Stimulated activated memory B cell treated with anti-CD40 and anti-IgM and Interleukin-4, amounts not matched to agents 10 μg/mL and 1 μg/mL and 100 μg/mL, for 72 hours (primary cell): ENCODE results near the gene CADM1.

Source experiments
- ATAC-seq: fragments of 150-1000 bp; cut with Tn5 transposase; 2 replicates; pipeline ENCODE4 v1.10.0; 2021
- H3K27ac Mint-ChIP-seq: one replicate; pipeline ENCODE4 v1.8.0; 2022; ENCODE audit warnings: mild to moderate bottlenecking, mixed read lengths
- H3K27me3 Mint-ChIP-seq: one replicate; pipeline ENCODE4 v1.8.0; 2022; ENCODE audit warnings: mixed read lengths
- H3K36me3 Mint-ChIP-seq: one replicate; pipeline ENCODE4 v1.8.0; 2022; ENCODE audit warnings: mixed read lengths
- H3K4me1 Mint-ChIP-seq: one replicate; pipeline ENCODE4 v1.8.0; 2022; ENCODE audit warnings: mixed read lengths
- H3K4me3 Mint-ChIP-seq: one replicate; pipeline ENCODE4 v1.8.0; 2022; ENCODE audit warnings: mild to moderate bottlenecking, moderate library complexity, mixed read lengths
- H3K9me3 Mint-ChIP-seq: one replicate; pipeline ENCODE4 v1.8.0; 2022; ENCODE audit warnings: mixed read lengths

Gene CADM1

DNA sequence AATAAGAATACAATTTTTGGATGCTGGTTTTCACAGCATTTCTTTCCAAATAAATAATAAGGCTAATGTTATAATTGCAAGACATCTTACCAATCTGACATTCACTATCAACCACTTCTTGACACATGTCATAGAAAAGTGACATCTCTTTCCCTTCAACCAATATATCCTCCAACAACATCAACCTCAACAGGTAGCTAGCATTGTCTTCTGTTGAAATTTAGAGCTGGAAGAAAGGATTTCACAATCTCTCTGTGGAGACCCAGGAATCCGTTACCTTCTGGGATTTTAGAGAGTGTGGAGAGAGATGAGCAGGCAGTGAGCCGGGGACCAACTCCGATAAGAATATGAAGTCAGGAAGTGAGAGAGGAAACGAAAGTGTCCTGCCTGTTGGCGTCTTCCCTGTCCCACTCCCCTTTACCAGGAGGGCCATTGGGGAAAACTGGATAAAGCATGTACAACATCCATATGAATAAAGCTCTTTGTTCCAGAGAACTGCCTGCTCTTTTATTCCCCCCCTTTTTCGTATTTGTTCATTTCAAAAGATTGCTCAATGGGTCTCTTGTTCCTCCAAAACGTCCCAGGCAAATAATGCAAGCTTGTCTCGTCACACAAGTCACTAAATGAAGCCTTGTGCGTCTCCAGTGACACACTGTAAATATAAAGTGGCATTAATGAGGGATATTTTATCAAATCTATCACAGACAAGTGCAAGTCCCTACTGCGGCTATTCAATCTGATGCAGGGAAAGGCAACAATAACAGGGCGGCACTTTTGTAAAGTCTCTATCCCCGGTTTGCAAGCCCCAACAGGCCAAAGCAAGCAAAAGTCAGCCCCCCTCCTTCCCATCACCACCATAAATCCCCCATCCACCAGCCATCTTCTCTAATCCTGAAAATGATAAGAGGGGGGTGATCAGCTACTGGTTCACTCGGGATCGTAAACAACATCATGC lies 3.4 kb downstream of the CADM1 start:
- no peaks in the 10 kb centered on the region for H3K36me3 Mint-ChIP-seq
- no peaks in the 10 kb centered on the region for H3K9me3 Mint-ChIP-seq
- no peak overlapping the region for H3K27ac Mint-ChIP-seq
- no peak overlapping the region for H3K4me3 Mint-ChIP-seq
- ATAC-seq: no peak
- H3K27me3 Mint-ChIP-seq: peaks cover 47% of the 10 kb centered on the region
- peaks cover 19% of the 10 kb centered on the region for H3K4me1 Mint-ChIP-seq

- Mint-ChIP-seq H3K4me3 (no peak overlapping the region), H3K27me3 (peaks cover 39% of the 10 kb centered on the region), H3K27ac (no peak overlapping the region), H3K4me1 (peaks cover 12% of the 10 kb centered on the region), H3K9me3 (no peaks in the 10 kb centered on the region), H3K36me3 (no peaks in the 10 kb centered on the region)
- no peak for ATAC-seq
These were observed 4.3 kb downstream of the CADM1 start for GRCh38 chr11:115499891-115500290.

GRCh38 chr11:115499241-115499799 lies 4.9 kb downstream of the CADM1 start:
- Mint-ChIP-seq H3K9me3 (no peaks in the 10 kb centered on the region), H3K4me3 (no peak overlapping the region), H3K36me3 (no peaks in the 10 kb centered on the region), H3K27me3 (peaks cover 33% of the 10 kb centered on the region), H3K27ac (no peak overlapping the region), H3K4me1 (peaks cover 8% of the 10 kb centered on the region)
- no peak for ATAC-seq

GRCh38 chr11:115498354-115498753 lies 5.9 kb downstream of the CADM1 start:
- H3K27ac Mint-ChIP-seq: no peak overlapping the region
- no peak for ATAC-seq
- H3K4me3 Mint-ChIP-seq: no peak overlapping the region
- H3K27me3 Mint-ChIP-seq: peaks cover 23% of the 10 kb centered on the region
- peaks cover 2% of the 10 kb centered on the region for H3K9me3 Mint-ChIP-seq
- no peaks in the 10 kb centered on the region for H3K36me3 Mint-ChIP-seq
- peaks cover under 1% of the 10 kb centered on the region for H3K4me1 Mint-ChIP-seq

DNA sequence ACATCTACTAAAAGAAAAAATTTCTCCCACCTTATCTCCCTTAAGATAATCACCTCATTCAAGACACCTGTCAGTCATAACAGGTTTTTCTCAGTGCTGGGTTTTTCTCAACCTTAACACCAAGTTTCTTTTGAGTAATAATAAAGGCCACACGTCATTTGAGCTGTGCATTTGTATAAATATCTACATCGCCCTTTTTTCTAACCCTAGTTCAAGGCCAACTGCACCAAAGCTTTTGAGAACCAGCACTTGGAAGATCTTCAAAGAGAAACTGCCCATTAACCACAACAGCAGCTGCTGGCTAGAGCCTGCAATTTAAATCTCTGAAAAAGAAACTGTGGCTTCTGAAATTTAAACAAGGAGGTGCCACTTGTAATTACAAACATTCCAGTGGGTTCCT lies 6.9 kb downstream of the CADM1 start:
- H3K27ac Mint-ChIP-seq: no peak overlapping the region
- H3K9me3 Mint-ChIP-seq: peaks cover 2% of the 10 kb centered on the region
- H3K4me3 Mint-ChIP-seq: no peak overlapping the region
- H3K4me1 Mint-ChIP-seq: no peaks in the 10 kb centered on the region
- H3K27me3 Mint-ChIP-seq: peaks cover 22% of the 10 kb centered on the region
- ATAC-seq: no peak
- H3K36me3 Mint-ChIP-seq: no peaks in the 10 kb centered on the region

GRCh38 chr11:115496892-115497291 lies 7.3 kb downstream of the CADM1 start:
- H3K27ac Mint-ChIP-seq: no peak overlapping the region

DNA sequence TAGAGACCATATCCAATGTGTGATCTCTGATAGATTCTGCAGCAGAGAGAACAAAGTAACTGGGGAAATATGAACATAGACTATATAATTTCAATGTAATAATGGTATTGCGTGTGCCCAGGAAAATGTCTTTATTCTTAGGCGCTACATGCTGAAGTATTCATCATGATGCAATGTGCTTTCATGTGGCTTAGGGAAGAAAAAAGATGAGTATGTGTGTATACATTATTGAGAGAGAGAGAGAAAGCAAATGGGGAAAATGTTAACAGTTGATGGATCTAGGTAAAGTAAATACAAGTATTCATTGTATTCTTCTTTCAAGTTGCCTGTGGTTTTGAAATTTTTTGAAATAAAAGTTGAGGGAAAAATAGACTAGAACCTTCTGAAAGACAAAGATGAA lies 10.3 kb downstream of the CADM1 start:
- Mint-ChIP-seq H3K4me3 (no peak overlapping the region), H3K4me1 (no peaks in the 10 kb centered on the region), H3K27ac (no peak overlapping the region), H3K9me3 (peaks cover 2% of the 10 kb centered on the region), H3K27me3 (peaks cover 40% of the 10 kb centered on the region), H3K36me3 (no peaks in the 10 kb centered on the region)
- ATAC-seq: no peak

More at GRCh38 chr11:115496892-115497291, 7.3 kb downstream of the CADM1 start:
- no peak overlapping the region for H3K4me3 Mint-ChIP-seq
- no peak for ATAC-seq
- H3K27me3 Mint-ChIP-seq: peaks cover 22% of the 10 kb centered on the region
- H3K36me3 Mint-ChIP-seq: no peaks in the 10 kb centered on the region
- H3K4me1 Mint-ChIP-seq: no peaks in the 10 kb centered on the region
- peaks cover 2% of the 10 kb centered on the region for H3K9me3 Mint-ChIP-seq

DNA sequence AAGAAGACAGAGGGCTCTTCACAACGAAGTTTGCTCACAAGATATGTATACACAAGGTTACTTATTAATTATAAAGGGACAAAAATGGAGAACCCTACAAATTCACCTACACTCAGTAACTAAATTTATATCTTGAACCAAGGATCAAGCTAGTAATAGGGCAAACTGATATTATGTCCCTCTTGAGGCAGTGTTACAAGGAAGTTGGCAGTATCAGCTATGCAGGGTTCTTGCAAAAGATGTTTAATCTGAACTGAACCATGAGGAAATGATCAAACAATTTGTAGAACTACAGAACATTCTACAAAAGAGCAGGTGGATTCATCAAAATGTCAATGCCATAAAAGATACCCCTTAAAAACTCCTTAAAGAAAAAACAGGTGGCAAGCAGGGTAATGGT lies 10.7 kb downstream of the CADM1 start:
- H3K9me3 Mint-ChIP-seq: peaks cover 2% of the 10 kb centered on the region
- no peaks in the 10 kb centered on the region for H3K4me1 Mint-ChIP-seq
- H3K27ac Mint-ChIP-seq: no peak overlapping the region
- ATAC-seq: no peak
- peaks cover 36% of the 10 kb centered on the region for H3K27me3 Mint-ChIP-seq
- no peaks in the 10 kb centered on the region for H3K36me3 Mint-ChIP-seq
- no peak overlapping the region for H3K4me3 Mint-ChIP-seq

- H3K27me3 Mint-ChIP-seq: peaks cover 35% of the 10 kb centered on the region
- H3K4me1 Mint-ChIP-seq: no peaks in the 10 kb centered on the region
- no peaks in the 10 kb centered on the region for H3K36me3 Mint-ChIP-seq
- H3K4me3 Mint-ChIP-seq: no peak overlapping the region
- no peak for ATAC-seq
- no peak overlapping the region for H3K27ac Mint-ChIP-seq
- peaks cover 10% of the 10 kb centered on the region for H3K9me3 Mint-ChIP-seq
These were observed 14.7 kb downstream of the CADM1 start for GRCh38 chr11:115489466-115489865.

DNA sequence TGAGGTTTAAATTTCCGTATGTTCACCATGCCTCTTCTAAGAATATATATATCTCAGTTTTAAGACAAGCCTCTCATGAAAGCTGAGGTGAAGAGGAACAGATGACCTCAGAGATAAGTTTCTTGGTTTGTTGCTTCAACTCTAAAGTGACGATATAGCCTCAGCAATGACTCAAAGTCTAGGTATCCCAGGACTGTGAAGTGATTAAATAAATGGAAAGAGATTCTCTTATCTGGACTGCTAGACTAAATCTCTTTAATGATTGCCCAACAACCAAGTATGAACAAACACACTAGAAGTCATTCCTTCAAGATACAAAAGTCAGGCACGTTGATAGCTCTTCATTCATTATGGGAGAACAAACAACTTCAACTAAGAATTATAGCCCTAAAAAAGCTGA lies 15.3 kb downstream of the CADM1 start:
- H3K27me3 Mint-ChIP-seq: peaks cover 35% of the 10 kb centered on the region
- no peak overlapping the region for H3K27ac Mint-ChIP-seq
- H3K9me3 Mint-ChIP-seq: peaks cover 9% of the 10 kb centered on the region
- no peaks in the 10 kb centered on the region for H3K4me1 Mint-ChIP-seq
- ATAC-seq: no peak
- no peak overlapping the region for H3K4me3 Mint-ChIP-seq
- no peaks in the 10 kb centered on the region for H3K36me3 Mint-ChIP-seq

GRCh38 chr11:115481528-115481927 lies 22.7 kb downstream of the CADM1 start:
- ATAC-seq: no peak
- Mint-ChIP-seq H3K4me3 (no peak overlapping the region), H3K36me3 (no peaks in the 10 kb centered on the region), H3K27ac (no peak overlapping the region), H3K27me3 (peaks cover 10% of the 10 kb centered on the region), H3K9me3 (peaks cover 9% of the 10 kb centered on the region), H3K4me1 (no peaks in the 10 kb centered on the region)

- H3K9me3 Mint-ChIP-seq: peaks cover 4% of the 10 kb centered on the region
- H3K4me1 Mint-ChIP-seq: no peaks in the 10 kb centered on the region
- no peaks in the 10 kb centered on the region for H3K36me3 Mint-ChIP-seq
- H3K27ac Mint-ChIP-seq: no peak overlapping the region
- H3K27me3 Mint-ChIP-seq: peaks cover under 1% of the 10 kb centered on the region
- ATAC-seq: no peak
- H3K4me3 Mint-ChIP-seq: no peak overlapping the region
These were observed 23.6 kb downstream of the CADM1 start for GRCh38 chr11:115480611-115481010.

DNA sequence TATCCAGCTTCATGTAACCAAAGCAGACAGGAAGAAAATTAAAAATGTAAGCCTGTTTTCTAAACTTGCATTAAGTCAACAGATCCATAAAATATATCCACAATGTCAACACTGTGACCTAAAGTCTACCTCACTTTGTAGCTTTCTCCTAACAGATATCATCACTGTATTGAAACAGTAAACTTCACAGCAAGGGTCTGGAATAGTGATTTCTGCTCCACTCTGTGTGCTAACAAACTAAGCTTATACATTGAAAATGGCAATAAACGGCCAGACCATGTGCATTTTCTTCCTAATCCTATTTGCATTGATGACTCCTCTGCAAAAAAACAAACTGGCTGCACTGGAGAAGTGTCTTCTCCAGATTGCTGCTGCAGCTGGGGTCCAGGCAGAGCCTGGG lies 26.8 kb downstream of the CADM1 start:
- Mint-ChIP-seq H3K4me1 (no peaks in the 10 kb centered on the region), H3K27ac (no peak overlapping the region), H3K36me3 (no peaks in the 10 kb centered on the region), H3K27me3 (no peaks in the 10 kb centered on the region), H3K9me3 (peaks cover 4% of the 10 kb centered on the region), H3K4me3 (no peak overlapping the region)
- no peak for ATAC-seq

GRCh38 chr11:115476463-115477286 lies 27.5 kb downstream of the CADM1 start:
- peaks cover 4% of the 10 kb centered on the region for H3K27me3 Mint-ChIP-seq
- H3K4me1 Mint-ChIP-seq: peaks cover 2% of the 10 kb centered on the region
- ATAC-seq: no peak
- no peaks in the 10 kb centered on the region for H3K36me3 Mint-ChIP-seq
- H3K27ac Mint-ChIP-seq: no peak overlapping the region
- H3K4me3 Mint-ChIP-seq: no peak overlapping the region
- peaks cover 1% of the 10 kb centered on the region for H3K9me3 Mint-ChIP-seq

- H3K27me3 Mint-ChIP-seq: peaks cover 9% of the 10 kb centered on the region
These were observed 28.7 kb downstream of the CADM1 start for GRCh38 chr11:115475564-115475963.

More at GRCh38 chr11:115475564-115475963, 28.7 kb downstream of the CADM1 start:
- no peak overlapping the region for H3K4me3 Mint-ChIP-seq
- H3K27ac Mint-ChIP-seq: no peak overlapping the region
- H3K36me3 Mint-ChIP-seq: no peaks in the 10 kb centered on the region
- H3K4me1 Mint-ChIP-seq: peaks cover 6% of the 10 kb centered on the region
- H3K9me3 Mint-ChIP-seq: peaks cover 4% of the 10 kb centered on the region
- no peak for ATAC-seq
